ENCODE results near the gene ERVH48-1.
"Not testable (repeated sequence)": the region's sequence is repeated elsewhere in the genome, so short reads cannot be mapped to it uniquely, and the experiment has no call there.

Gene ERVH48-1

GRCh38 chr21:42938606-42938995, 13.2 kb upstream of the ERVH48-1 start:
- not testable (repeated sequence) for DNase-seq

DNA sequence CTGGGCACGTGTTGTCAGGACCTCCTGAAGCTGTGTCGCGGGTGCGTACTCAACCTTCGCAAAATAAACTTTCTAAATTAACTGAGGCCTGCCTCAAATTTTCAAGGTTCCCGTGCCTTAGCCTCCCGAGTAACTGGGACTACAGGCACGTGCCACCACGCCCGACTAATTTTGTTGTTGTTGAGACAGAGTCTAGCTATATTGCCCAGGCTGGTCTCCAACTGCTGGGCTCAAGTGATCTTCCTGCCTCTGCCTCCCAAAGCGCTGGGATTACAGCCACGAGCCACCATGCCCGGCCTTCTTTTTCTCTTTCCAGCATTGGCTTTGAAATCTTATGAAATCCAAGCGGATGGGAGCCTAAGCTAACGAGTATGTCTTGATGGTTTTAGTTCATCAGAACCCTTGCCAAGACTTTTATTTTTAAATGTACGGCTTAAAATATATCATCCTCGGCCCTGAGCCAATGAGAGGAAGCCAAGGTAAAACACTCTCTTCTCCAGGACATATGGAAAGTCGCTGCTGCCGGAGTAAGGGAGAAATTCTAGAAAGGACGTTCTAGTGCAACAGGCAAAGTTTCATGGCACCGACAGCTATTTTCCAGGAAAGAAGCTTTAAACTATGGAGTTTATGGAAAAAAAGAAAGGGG, 12.7 kb upstream of the ERVH48-1 start:
- DNase-seq = no peak

DNA sequence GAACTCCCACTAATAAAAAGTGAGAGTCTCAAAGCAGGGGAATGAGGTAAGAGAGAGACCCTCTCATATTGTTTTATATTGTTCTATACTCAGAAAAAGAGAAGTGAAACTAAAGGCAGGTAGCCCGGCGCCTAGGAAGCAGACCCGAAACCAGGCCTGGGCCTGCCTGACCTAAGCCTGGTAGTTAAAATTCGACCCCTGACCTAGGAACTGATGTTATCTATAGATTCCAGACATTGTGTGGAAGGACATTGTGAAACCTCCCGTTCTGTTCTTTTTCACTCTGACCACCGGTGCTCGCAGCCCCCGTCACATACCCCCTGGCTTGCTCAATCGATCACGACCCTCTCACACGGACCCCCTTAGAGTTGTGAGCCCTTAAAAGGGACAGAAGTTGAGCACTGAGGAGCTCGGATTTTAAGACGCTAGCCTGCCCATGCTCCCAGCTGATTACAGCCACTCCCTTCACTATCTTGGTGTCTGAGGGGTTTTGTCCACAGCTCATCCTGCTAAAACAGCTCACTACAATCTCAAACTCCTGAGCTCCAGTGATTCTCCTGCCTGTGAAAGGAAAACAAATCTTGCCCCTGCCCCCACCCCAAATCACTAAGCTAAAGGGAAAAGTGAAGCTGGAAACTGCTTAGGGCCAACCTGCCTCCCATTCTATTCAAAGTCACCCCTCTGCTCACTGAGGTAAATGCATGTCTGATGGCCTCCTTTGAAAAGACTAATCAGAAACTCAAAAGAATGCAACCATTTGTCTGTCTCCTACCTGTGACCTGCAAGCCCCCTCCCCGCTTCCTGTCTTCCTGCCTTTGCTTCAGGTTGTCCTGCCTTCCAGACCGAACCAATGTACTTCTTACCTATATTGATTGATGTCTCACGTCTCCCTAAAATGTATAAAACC, 11.9 kb upstream of the ERVH48-1 start:
- DNase-seq = not testable (repeated sequence)

GRCh38 chr21:42936360-42936759, 10.9 kb upstream of the ERVH48-1 start:
- DNase-seq = not testable (repeated sequence)

GRCh38 chr21:42933973-42934372, 8.5 kb upstream of the ERVH48-1 start:
- DNase-seq = not testable (repeated sequence)

DNA sequence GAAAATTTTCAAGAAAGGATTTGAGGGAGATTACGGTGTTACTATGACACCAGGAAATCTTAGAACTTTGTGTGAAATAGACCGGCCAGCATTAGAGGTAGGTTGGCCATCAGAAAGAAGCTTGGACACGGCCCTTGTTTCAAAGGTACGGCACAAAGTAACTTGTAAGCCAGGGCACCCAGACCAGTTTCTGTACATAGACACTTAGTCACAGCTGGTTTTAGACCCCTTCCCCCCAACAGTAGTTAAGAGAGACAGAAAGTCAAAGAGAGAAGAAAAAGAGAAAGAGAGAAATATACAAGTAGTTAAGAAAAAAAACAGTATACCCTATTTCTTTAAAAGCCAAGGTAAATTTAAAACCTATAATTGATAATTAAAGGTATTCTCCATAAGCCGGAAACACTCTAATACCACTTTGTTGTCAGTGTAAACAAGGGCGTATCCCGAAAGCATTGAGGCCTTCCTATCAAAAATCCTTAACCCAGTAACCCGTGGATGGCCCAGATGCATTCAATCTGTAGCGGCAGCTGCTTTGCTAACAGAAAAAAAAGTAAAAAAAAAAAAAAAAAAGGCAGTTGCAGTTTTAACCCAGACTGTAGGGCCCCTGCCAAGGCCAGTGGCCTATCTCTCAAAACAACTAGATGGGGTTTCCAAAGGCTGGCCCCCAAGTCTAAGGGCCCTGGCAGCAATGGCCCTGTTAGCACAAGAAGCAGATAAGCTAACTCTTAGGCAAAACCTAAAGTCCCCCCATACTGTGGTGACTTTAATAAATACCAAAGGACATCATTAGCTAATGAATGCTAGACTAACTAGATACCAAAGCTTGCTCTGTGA, 7.9 kb upstream of the ERVH48-1 start:
- not testable (repeated sequence) for DNase-seq

DNA sequence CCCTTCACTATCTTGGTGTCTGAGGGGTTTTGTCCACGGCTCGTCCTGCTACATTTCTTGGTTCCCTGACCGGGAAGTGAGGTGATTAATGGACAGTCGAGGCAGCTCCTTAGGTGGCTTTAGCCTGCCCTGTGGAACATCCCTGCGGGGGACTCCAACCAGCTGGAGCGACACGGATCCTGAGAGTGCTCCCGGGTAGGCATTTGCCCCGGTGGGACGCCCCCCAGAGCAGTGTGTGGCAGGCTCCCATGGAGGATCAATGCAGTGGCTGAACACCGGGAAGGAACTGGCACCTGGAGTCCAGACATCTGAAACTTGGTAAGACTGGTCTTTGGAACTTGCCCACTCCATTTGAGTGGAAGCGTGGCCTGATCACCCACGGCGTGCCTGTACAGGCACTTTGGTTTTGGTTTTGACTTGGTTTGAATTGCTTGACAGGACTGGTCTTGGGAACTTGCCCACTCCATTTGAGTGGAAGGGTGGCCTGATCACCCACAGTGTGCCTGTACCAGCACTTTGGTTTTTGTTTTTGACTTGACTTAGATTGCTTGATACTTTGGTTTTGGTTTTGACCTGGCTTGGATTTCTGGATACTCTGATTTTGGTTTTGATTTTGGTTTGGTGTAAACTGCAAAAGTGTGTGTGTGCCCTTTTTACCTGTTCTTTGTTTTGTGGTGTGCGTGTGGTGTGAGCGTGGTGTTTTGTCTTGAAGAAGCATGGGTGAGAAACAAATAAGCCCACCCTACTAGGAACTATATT, 7.1 kb upstream of the ERVH48-1 start:
- not testable (repeated sequence) for DNase-seq

GRCh38 chr21:42931560-42932235, 6.3 kb upstream of the ERVH48-1 start:
- DNase-seq = no peak

- no peak for DNase-seq
These were observed 4.5 kb upstream of the ERVH48-1 start for GRCh38 chr21:42929969-42930368.

GRCh38 chr21:42927474-42928200, 2.2 kb upstream of the ERVH48-1 start:
- not testable (repeated sequence) for DNase-seq

GRCh38 chr21:42924433-42924751, 1.0 kb downstream of the ERVH48-1 start:
- DNase-seq = no peak

- peak; percentile 73 for DNase-seq
These were observed 1.6 kb downstream of the ERVH48-1 start for GRCh38 chr21:42923553-42924432.

DNA sequence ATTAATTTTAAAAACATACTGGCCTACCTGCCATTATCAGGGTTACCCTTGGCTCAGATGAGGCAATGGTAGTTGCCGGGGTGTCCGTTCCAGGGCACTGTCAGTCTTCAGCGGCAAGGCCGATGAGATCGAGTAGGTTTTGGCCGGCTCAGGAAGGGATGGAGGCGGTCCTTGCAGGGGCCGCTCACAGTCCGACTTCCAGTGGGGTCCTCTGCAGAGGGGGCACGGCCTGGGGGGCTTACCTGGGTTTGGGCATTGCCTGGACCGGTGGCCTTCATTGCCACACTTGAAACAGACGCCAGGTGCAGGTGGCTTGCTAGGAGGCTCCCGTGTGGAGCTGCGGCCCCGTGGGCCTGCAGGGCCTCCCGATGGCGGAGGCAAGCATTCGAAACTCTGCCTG, 2.5 kb downstream of the ERVH48-1 start:
- no peak for DNase-seq

- DNase-seq = no peak
These were observed 3.5 kb downstream of the ERVH48-1 start for GRCh38 chr21:42921927-42922326.

DNA sequence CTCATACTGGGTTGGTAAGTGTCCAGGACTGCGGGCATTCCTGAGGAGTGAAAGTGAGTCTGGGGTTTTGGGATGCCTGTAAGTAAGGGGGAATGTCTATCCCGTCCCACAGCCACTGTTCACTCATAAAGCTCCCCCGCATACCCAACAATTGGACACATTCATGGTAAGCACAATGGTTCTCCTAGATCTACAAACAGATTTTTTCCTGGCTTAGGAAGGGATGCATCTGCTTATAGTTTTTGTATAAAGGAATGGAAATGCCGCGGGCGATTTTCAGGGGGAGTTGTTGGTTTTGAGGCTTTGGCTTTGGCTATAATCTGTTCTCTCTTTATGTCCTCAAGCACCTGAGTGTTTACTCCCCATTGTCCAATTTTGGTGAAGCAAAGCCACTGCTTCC, 7.1 kb downstream of the ERVH48-1 start:
- DNase-seq = no peak

- no peak for DNase-seq
These were observed 12.0 kb downstream of the ERVH48-1 start for GRCh38 chr21:42913476-42913875.

DNA sequence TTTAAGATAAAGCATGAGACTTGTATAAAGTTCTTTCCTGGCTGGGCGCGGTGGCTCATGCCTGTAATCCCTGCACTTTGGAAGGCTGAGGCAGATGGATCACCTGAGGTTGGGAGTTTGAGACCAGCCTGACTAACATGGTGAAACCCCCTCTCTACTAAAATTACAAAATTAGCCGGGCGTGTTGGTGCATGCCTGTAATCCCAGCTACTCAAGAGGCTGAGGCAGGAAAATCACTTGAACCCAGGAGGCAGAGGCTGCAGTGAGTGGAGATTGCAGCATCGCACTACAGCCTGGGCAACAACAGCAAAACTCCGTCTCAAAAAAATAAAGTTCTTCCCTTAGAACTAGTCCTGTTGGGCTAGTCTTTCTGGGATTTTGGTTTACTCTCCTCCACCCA, 13.5 kb downstream of the ERVH48-1 start:
- not testable (repeated sequence) for DNase-seq

DNA sequence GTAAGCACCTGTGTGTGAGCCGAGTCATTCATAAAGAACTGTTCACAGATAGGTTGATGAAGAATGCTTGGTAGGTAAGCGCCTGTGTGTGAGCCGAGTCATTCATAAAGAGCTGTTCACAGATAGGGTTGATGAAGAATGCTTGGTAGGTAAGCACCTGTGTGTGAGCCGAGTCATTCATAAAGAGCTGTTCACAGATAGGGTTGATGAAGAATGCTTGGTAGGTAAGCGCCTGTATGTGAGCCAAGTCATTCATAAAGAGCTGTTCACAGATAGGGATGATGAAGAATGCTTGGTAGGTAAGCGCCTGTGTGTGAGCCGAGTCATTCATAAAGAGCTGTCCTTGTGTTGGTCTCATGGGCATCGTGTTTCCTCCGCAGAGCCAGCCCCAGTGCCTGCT, 16.9 kb downstream of the ERVH48-1 start:
- not testable (repeated sequence) for DNase-seq

GRCh38 chr21:42906233-42906632, 19.2 kb downstream of the ERVH48-1 start:
- no peak for DNase-seq

GRCh38 chr21:42905195-42905594, 20.2 kb downstream of the ERVH48-1 start:
- DNase-seq = no peak
